Lung (tissue), 16 donors: ENCODE measurements around the gene RSBN1. TPM values are rescaled to one million over a fixed set of nuclear protein-coding genes. Genes with fewer than 3 reads are reported as not detected.

Source experiments
- ATAC-seq: fragments of 200-7000 bp; cut with Tn5 transposase; one replicate; pipeline ENCODE4 v1.9.1; 2020; ENCODE audit warnings: moderate number of reproducible peaks; ENCODE audit not compliant: insufficient read depth, low FRiP score
- DNase-seq, 3 donors: peaks; one replicate each; pipeline ENCODE4 v3.0.0-alpha.2; 2013 to 2017
- H3K27ac ChIP-seq, 2 donors: one replicate each; pipeline ENCODE4 v1.5.1; 2013; ENCODE audit warnings: mild to moderate bottlenecking in 2 of 2, moderate library complexity in 2 of 2, control low read depth in 1 of 2, inconsistent platforms in 1 of 2, low read depth in 1 of 2, low read length in 1 of 2
- H3K27me3 ChIP-seq, 3 donors: one replicate each; pipeline ENCODE4 v1.5.1; 2013; ENCODE audit warnings: low read length in 2 of 3; ENCODE audit not compliant: control insufficient read depth in 3 of 3, insufficient read depth in 3 of 3
- H3K36me3 ChIP-seq, 4 donors: one replicate each; pipeline ENCODE4 v1.5.1; 2013; ENCODE audit warnings: low read length in 4 of 4, mild to moderate bottlenecking in 1 of 4, moderate library complexity in 1 of 4; ENCODE audit not compliant: control insufficient read depth in 4 of 4, insufficient read depth in 4 of 4
- H3K4me1 ChIP-seq, 5 donors: one replicate each; pipeline ENCODE4 v1.5.1; 2013; ENCODE audit warnings: low read length in 5 of 5, mild to moderate bottlenecking in 2 of 5, moderate library complexity in 1 of 5; ENCODE audit not compliant: control insufficient read depth in 5 of 5, insufficient read depth in 5 of 5
- H3K4me3 ChIP-seq: one replicate; pipeline ENCODE4 v1.5.1; 2013; ENCODE audit warnings: mild to moderate bottlenecking, control low read depth, moderate library complexity
- H3K9ac ChIP-seq, 2 donors: one replicate each; pipeline ENCODE4 v1.5.1; 2013; ENCODE audit warnings: low read length in 2 of 2, control low read depth in 1 of 2; ENCODE audit not compliant: insufficient read depth in 1 of 2
- H3K9me3 ChIP-seq, 4 donors: one replicate each; pipeline ENCODE4 v1.5.1; 2013; ENCODE audit warnings: low read length in 3 of 4, mild to moderate bottlenecking in 1 of 4, moderate library complexity in 1 of 4; ENCODE audit not compliant: control insufficient read depth in 4 of 4, insufficient read depth in 3 of 4
- WGBS, 2 donors: extraction: QIAGEN DNeasy Blood & Tissue Kit; methylation state at CpG; one replicate each; pipeline ENCODE4 v1.1.7; 2013; 5-methylcytosine and 5-hydroxymethylcytosine counted together
- long read RNA-seq, 5 donors: transcript quantifications; one replicate each; lab custom pipeline, GENCODE V29; 2026
- polyA plus RNA-seq, 2 donors: library from polyadenylated mRNA; stranded (reverse); fragments of 200-250 nt; gene quantifications; one replicate each; pipeline ENCODE4 v1.2.1, GENCODE V29; 2013
- total RNA-seq, 2 donors: library from RNA; depleted of rRNA in 1 of 2; stranded (reverse); fragments of >200 nt in 1 of 2; gene quantifications; one replicate each; pipeline ENCODE4 v1.2.1, GENCODE V29; 2014 to 2021
- TF ChIP-seq, protein P1 (sequence below): IDR thresholded peaks from 2 replicates; pipeline ENCODE4 v1.5.1; 2012; ENCODE audit warnings: mild to moderate bottlenecking; ENCODE audit errors: control extremely low read depth, extremely low read depth
- donor health status: control.
- donor health status: control.
- donor health status: Bipolar disorder and iron deficiency.
- donor health status: healthy.
- donor health status: DM: yes; HTN: yes; CAD: no.

RSBN1 gene
- total RNA-seq (10 to 100 TPM; 18.2 to 39.0 TPM), polyA plus RNA-seq (1 to 10 TPM; 4.4 to 6.8 TPM)
- long read RNA-seq, donor 1, full-length matches to known transcripts, result 2 of 2 reads
- long read RNA-seq, donor 1, partial matches to known transcripts, result 0 of 2 reads
- long read RNA-seq, donor 1, other reads (novel, unspliced or antisense), result 0 of 2 reads
- long read RNA-seq, donor 2, full-length matches to known transcripts, result 2 of 14 reads
- long read RNA-seq, donor 2, partial matches to known transcripts, result 12 of 14 reads
- long read RNA-seq, donor 2, other reads (novel, unspliced or antisense), result 0 of 14 reads
- long read RNA-seq, donor 3, full-length matches to known transcripts, result 4 of 14 reads
- long read RNA-seq, donor 3, partial matches to known transcripts, result 10 of 14 reads
- long read RNA-seq, donor 3, other reads (novel, unspliced or antisense), result 0 of 14 reads
- long read RNA-seq, donor 4, full-length matches to known transcripts, result 1 of 10 reads
- long read RNA-seq, donor 4, partial matches to known transcripts, result 9 of 10 reads
- long read RNA-seq, donor 4, other reads (novel, unspliced or antisense), result 0 of 10 reads
- long read RNA-seq, donor 5, full-length matches to known transcripts, result 9 of 24 reads
- long read RNA-seq, donor 5, partial matches to known transcripts, result 15 of 24 reads
- long read RNA-seq, donor 5, other reads (novel, unspliced or antisense), result 0 of 24 reads

DNA sequence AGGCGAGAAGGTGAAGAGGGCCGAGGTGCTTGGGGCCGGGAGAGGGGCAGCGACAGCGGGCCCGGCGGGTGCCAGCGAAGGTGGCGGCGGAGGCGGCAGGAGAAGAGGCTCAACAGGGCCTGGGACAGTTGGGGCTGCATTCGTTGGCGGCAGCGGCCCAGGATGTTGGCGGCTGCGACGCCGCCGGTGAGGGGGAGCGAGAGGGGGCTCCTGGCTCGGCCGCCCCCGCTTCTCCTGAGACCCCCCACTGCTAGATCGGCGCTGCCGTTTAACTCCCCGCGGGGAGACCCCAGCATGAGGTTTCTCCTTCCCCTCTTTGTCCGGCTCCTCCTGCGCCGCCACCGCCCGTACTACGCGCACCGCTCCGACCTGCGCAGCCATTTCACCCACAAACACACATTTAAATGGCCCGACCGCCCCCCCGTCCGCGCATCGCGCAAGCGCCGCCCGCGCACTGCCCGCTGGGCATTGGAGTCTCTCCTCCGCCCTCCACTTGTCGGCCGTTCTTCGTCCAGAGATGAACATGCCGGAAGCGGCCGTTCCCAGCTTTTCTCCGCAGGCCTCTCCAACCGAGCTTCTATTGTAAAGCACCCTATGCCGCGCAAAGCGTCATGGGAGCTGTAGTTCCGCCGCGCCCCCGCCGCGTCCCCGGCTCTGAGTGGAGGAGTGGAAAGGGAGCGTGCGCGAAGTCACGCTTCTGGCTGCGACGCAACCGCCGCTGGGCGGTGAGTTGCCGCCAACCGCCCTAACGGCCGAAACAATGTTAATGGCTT, at the start of gene RSBN1:
RSBN1 (minus strand) TSS at position 589 of the 773 bp plus-strand sequence; CDS start at position 525, 64 bp downstream.
- H3K36me3 ChIP-seq, result peaks cover 0 to 2% (median 0%) of the 10 kb centered on the region in 4 donors
- ATAC-seq, result peak; percentile 97
- 0% methylated on average over 79 to 82 of the region's 82 CpGs for WGBS, 2 donors
- peak; percentile 99 to 100 (median 100) for DNase-seq
- peak within 1 kb of the TSS; percentile 97 to 98 for H3K27ac ChIP-seq
- H3K4me1 ChIP-seq, result peaks cover 0 to 18% (median 6%) of the 10 kb centered on the region in 5 donors
- H3K27me3 ChIP-seq, result no peaks in the 10 kb centered on the region
- TF ChIP-seq, protein P1, sequence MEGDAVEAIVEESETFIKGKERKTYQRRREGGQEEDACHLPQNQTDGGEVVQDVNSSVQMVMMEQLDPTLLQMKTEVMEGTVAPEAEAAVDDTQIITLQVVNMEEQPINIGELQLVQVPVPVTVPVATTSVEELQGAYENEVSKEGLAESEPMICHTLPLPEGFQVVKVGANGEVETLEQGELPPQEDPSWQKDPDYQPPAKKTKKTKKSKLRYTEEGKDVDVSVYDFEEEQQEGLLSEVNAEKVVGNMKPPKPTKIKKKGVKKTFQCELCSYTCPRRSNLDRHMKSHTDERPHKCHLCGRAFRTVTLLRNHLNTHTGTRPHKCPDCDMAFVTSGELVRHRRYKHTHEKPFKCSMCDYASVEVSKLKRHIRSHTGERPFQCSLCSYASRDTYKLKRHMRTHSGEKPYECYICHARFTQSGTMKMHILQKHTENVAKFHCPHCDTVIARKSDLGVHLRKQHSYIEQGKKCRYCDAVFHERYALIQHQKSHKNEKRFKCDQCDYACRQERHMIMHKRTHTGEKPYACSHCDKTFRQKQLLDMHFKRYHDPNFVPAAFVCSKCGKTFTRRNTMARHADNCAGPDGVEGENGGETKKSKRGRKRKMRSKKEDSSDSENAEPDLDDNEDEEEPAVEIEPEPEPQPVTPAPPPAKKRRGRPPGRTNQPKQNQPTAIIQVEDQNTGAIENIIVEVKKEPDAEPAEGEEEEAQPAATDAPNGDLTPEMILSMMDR, result no peak
- H3K4me3 ChIP-seq, result peak within 1 kb of the TSS; percentile 83
- H3K9me3 ChIP-seq, result no peaks in the 10 kb centered on the region
- H3K9ac ChIP-seq, result peak within 1 kb of the TSS; percentile 79 to 97

DNA sequence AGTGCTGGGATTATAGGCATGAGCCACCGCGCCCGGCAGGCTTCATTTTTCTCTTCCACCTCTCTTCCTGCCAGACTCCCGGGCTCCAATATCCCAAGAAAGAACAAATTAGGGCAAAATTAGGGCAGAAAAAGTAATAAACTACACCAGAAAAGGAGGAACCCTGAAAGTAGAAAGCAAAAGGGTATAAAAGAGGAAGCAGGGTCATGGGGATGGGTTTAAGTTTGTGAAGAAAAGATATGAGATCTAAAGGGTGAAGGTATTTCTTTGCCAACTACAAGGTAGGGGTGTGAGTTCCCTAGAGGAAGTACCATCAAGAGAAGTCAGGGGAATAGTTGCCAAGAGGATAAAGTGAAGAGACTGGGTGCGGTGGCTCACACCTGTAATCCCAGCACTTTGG, 49.4 kb upstream of the RSBN1 start:
- H3K9ac ChIP-seq, result no peak overlapping the region
- no peaks in the 10 kb centered on the region for H3K4me1 ChIP-seq
- no peak overlapping the region for H3K4me3 ChIP-seq
- ATAC-seq (no peak), DNase-seq (no peak)
- no peak overlapping the region for H3K27ac ChIP-seq
- TF ChIP-seq, protein P1, result no peak
- H3K36me3 ChIP-seq, result no peaks in the 10 kb centered on the region
- no peaks in the 10 kb centered on the region for H3K9me3 ChIP-seq
- 87 to 88% methylated on average over 5 of the region's 5 CpGs for WGBS, 2 donors
- no peaks in the 10 kb centered on the region for H3K27me3 ChIP-seq

DNA sequence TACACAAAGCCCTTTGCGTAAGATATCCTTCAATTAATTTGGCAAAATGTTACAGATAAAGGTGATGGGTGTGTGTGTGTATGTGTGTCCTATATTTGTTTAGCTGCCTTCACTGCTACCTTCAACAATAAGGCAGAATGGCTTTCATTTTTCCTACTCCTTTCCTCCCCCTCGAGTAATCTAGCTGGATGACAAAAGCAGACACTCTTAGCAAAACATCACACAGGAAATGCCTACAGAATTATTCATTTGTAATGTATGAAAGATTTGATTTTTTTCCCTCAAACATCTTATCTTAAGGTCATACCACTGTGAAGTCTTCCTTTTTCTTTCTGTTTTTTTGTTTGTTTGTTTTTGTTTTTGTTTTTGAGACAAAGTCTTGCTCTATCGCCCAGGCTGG, 48.6 kb upstream of the RSBN1 start:
- 62 to 70% methylated on average over 3 of the region's 3 CpGs for WGBS, 2 donors

More for the DNA sequence above, 48.6 kb upstream of the RSBN1 start:
- no peaks in the 10 kb centered on the region for H3K9me3 ChIP-seq
- ATAC-seq (no peak), DNase-seq (no peak)
- H3K4me3 ChIP-seq, result no peak overlapping the region
- no peaks in the 10 kb centered on the region for H3K4me1 ChIP-seq
- no peaks in the 10 kb centered on the region for H3K27me3 ChIP-seq
- no peak overlapping the region for H3K27ac ChIP-seq
- H3K36me3 ChIP-seq, result no peaks in the 10 kb centered on the region
- TF ChIP-seq, protein P1, result no peak
- no peak overlapping the region for H3K9ac ChIP-seq
